Osteocyte (in vitro differentiated cells): ENCODE results near the gene ORC4. TPM values are rescaled to one million over a fixed set of nuclear protein-coding genes. Genes with fewer than 3 reads are reported as not detected.
"Not testable (repeated sequence)": the region's sequence is repeated elsewhere in the genome, so short reads cannot be mapped to it uniquely, and the experiment has no call there.

ENCODE experiments used
- DNase-seq: peaks from one replicate; pipeline ENCODE4 v3.0.0; 2021; ENCODE audit warnings: mixed read lengths; ENCODE audit not compliant: unreplicated experiment; ENCODE audit errors: extremely low spot score
- H3K27ac Mint-ChIP-seq: one replicate; pipeline ENCODE4 v1.8.0; 2021; ENCODE audit warnings: mild to moderate bottlenecking, mixed read lengths; ENCODE audit not compliant: unreplicated experiment
- H3K27me3 Mint-ChIP-seq: one replicate; pipeline ENCODE4 v1.8.0; 2021; ENCODE audit warnings: mixed read lengths; ENCODE audit not compliant: unreplicated experiment
- H3K36me3 Mint-ChIP-seq: one replicate; pipeline ENCODE4 v1.8.0; 2021; ENCODE audit warnings: mixed read lengths; ENCODE audit not compliant: unreplicated experiment
- H3K4me1 Mint-ChIP-seq: one replicate; pipeline ENCODE4 v1.8.0; 2021; ENCODE audit warnings: mixed read lengths; ENCODE audit not compliant: unreplicated experiment
- H3K4me3 Mint-ChIP-seq: one replicate; pipeline ENCODE4 v1.8.0; 2021; ENCODE audit warnings: mild to moderate bottlenecking, moderate library complexity, mixed read lengths; ENCODE audit not compliant: unreplicated experiment
- H3K9me3 Mint-ChIP-seq: one replicate; pipeline ENCODE4 v1.8.0; 2021; ENCODE audit warnings: mixed read lengths; ENCODE audit not compliant: unreplicated experiment
- CTCF ChIP-seq: fragments of 200-600 bp; sonication (generic); IDR thresholded peaks from 2 replicates; pipeline ENCODE4 v1.5.0; 2021; ENCODE audit warnings: antibody characterized with exemption, mild to moderate bottlenecking, moderate library complexity
- total RNA-seq: library from RNA; stranded (reverse); gene quantifications from 2 replicates; pipeline ENCODE4 v1.2.1, GENCODE V29; 2021

The ORC4 gene
- total RNA-seq, 1 donor from 2014 or later: 45.0 TPM

GRCh38 chr2:148007219-148007900, 13.2 kb downstream of the ORC4 start:
- Mint-ChIP-seq H3K4me3 (no peak overlapping the region), H3K36me3 (peaks cover 14% of the 10 kb centered on the region), H3K27ac (no peak overlapping the region), H3K9me3 (peaks cover 24% of the 10 kb centered on the region), H3K27me3 (no peaks in the 10 kb centered on the region), H3K4me1 (no peaks in the 10 kb centered on the region)
- DNase-seq: no peak
- no peak for TF ChIP-seq CTCF

- Mint-ChIP-seq H3K27ac (no peak overlapping the region), H3K4me1 (no peaks in the 10 kb centered on the region), H3K36me3 (peaks cover 16% of the 10 kb centered on the region), H3K9me3 (peaks cover 34% of the 10 kb centered on the region), H3K4me3 (no peak overlapping the region), H3K27me3 (no peaks in the 10 kb centered on the region)
- no peak for TF ChIP-seq CTCF
- no peak for DNase-seq
Observed at GRCh38 chr2:148006249-148007007, 14.1 kb downstream of the ORC4 start.

- H3K36me3 Mint-ChIP-seq: peaks cover 12% of the 10 kb centered on the region
- not testable (repeated sequence) for H3K27ac Mint-ChIP-seq, H3K27me3 Mint-ChIP-seq, DNase-seq, H3K4me3 Mint-ChIP-seq, H3K4me1 Mint-ChIP-seq
- peaks cover 23% of the 10 kb centered on the region for H3K9me3 Mint-ChIP-seq
Observed at GRCh38 chr2:148002420-148002819, 18.1 kb downstream of the ORC4 start.

GRCh38 chr2:148000095-148000494, 20.4 kb downstream of the ORC4 start:
- TF ChIP-seq CTCF: no peak
- no peaks in the 10 kb centered on the region for H3K27me3 Mint-ChIP-seq
- no peak for DNase-seq
- peaks cover 25% of the 10 kb centered on the region for H3K9me3 Mint-ChIP-seq
- H3K27ac Mint-ChIP-seq: no peak overlapping the region
- no peak overlapping the region for H3K4me3 Mint-ChIP-seq
- H3K4me1 Mint-ChIP-seq: no peaks in the 10 kb centered on the region
- peaks cover 21% of the 10 kb centered on the region for H3K36me3 Mint-ChIP-seq

- Mint-ChIP-seq H3K27me3 (no peaks in the 10 kb centered on the region), H3K9me3 (peaks cover 25% of the 10 kb centered on the region), H3K36me3 (peaks cover 25% of the 10 kb centered on the region), H3K4me3 (no peak overlapping the region), H3K27ac (no peak overlapping the region), H3K4me1 (no peaks in the 10 kb centered on the region)
- TF ChIP-seq CTCF: no peak
- no peak for DNase-seq
Observed at GRCh38 chr2:147999126-147999525, 21.4 kb downstream of the ORC4 start.
